ENCODE results near the gene TBCC.

The TBCC gene

GRCh38 chr6:42709871-42710270 is 36.0 kb downstream of the TBCC start:
- ATAC-seq: no peak

GRCh38 chr6:42708096-42708495 is 37.8 kb downstream of the TBCC start:
- TF ChIP-seq GLIS3 (CRISPR knock-in tag; IDR thresholded peaks at IDR 0.05): no peak
- no peak for ATAC-seq

More at GRCh38 chr6:42709871-42710270, 36.0 kb downstream of the TBCC start:
- TF ChIP-seq SNAI2 (CRISPR knock-in tag; IDR thresholded peaks at IDR 0.05): no peak
- no peak for TF ChIP-seq PATZ1 (CRISPR knock-in tag; IDR thresholded peaks at IDR 0.05; ENCODE audit: borderline replicate concordance)
- no peak for TF ChIP-seq ZFP30 (CRISPR knock-in tag; IDR thresholded peaks at IDR 0.05)
- no peak for TF ChIP-seq ESRRG (CRISPR knock-in tag; IDR thresholded peaks at IDR 0.05)
- TF ChIP-seq CSDC2 (CRISPR knock-in tag; IDR thresholded peaks at IDR 0.05): no peak
- no peak for TF ChIP-seq BACH2 (CRISPR knock-in tag; IDR thresholded peaks at IDR 0.05; ENCODE audit: borderline replicate concordance)
- TF ChIP-seq TCF4 (CRISPR knock-in tag; IDR thresholded peaks at IDR 0.05; ENCODE audit: borderline replicate concordance): no peak
- TF ChIP-seq ZNF70 (CRISPR knock-in tag; IDR thresholded peaks at IDR 0.05): no peak
- TF ChIP-seq PPARA (CRISPR knock-in tag; IDR thresholded peaks at IDR 0.05; ENCODE audit: borderline replicate concordance): no peak
- no peak for TF ChIP-seq RARB (CRISPR knock-in tag; IDR thresholded peaks at IDR 0.05)
- TF ChIP-seq CSRNP3 (CRISPR knock-in tag; IDR thresholded peaks at IDR 0.05): no peak
- TF ChIP-seq CREB5 (CRISPR knock-in tag; IDR thresholded peaks at IDR 0.05; ENCODE audit: low read depth): no peak
- TF ChIP-seq GLIS3 (CRISPR knock-in tag; IDR thresholded peaks at IDR 0.05): no peak
- TF ChIP-seq ZC3H10 (CRISPR knock-in tag; IDR thresholded peaks at IDR 0.05): no peak
- no peak for TF ChIP-seq OSR1 (CRISPR knock-in tag; IDR thresholded peaks at IDR 0.05)
- TF ChIP-seq TOX (CRISPR knock-in tag; IDR thresholded peaks at IDR 0.05; ENCODE audit: borderline replicate concordance): no peak
- TF ChIP-seq POU6F1 (CRISPR knock-in tag; IDR thresholded peaks at IDR 0.05; ENCODE audit: borderline replicate concordance, low read depth): no peak
- TF ChIP-seq ZNF8 (CRISPR knock-in tag; IDR thresholded peaks at IDR 0.05): no peak
- no peak for TF ChIP-seq ZFP3 (CRISPR knock-in tag; IDR thresholded peaks at IDR 0.05)
- TF ChIP-seq TSHZ2 (CRISPR knock-in tag; IDR thresholded peaks at IDR 0.05): no peak

GRCh38 chr6:42707595-42707994 is 38.3 kb downstream of the TBCC start:
- TF ChIP-seq OSR1 (CRISPR knock-in tag; IDR thresholded peaks at IDR 0.05): no peak
- no peak for TF ChIP-seq TCF4 (CRISPR knock-in tag; IDR thresholded peaks at IDR 0.05; ENCODE audit: borderline replicate concordance)
- no peak for TF ChIP-seq ZNF70 (CRISPR knock-in tag; IDR thresholded peaks at IDR 0.05)
- no peak for TF ChIP-seq ZNF565 (CRISPR knock-in tag; conservative IDR thresholded peaks at IDR 0.05; ENCODE audit: low read depth)
- no peak for ATAC-seq
